HUES6 (cell line): ENCODE data around the gene TBX19.
A peak's percentile ranks its signal among the peaks of the same experiment; 100 is the strongest.
"Not testable (repeated sequence)": the region's sequence is repeated elsewhere in the genome, so short reads cannot be mapped to it uniquely, and the experiment has no call there.

ENCODE experiments used
- H3K27ac ChIP-seq: 2 replicates; pipeline ENCODE4 v1.7.0; 2013; ENCODE audit warnings: low read depth, mild to moderate bottlenecking, low read length, inconsistent platforms
- H3K27me3 ChIP-seq: 2 replicates; pipeline ENCODE4 v1.6.1; 2013; ENCODE audit warnings: low read length; ENCODE audit not compliant: control insufficient read depth, insufficient read depth
- H3K36me3 ChIP-seq: 2 replicates; pipeline ENCODE4 v1.6.1; 2013; ENCODE audit warnings: low read length; ENCODE audit not compliant: control insufficient read depth, insufficient read depth
- H3K4me1 ChIP-seq: 2 replicates; pipeline ENCODE4 v1.6.1; 2013; ENCODE audit warnings: low read length; ENCODE audit not compliant: control insufficient read depth, insufficient read depth
- H3K4me3 ChIP-seq: 2 replicates; pipeline ENCODE4 v1.5.1; 2013; ENCODE audit warnings: low read depth, low read length
- H3K9ac ChIP-seq: one replicate; pipeline ENCODE4 v1.6.1; 2013; ENCODE audit warnings: mild to moderate bottlenecking, low read length
- H3K9me3 ChIP-seq: 2 replicates; pipeline ENCODE4 v1.6.1; 2013; ENCODE audit warnings: low read depth, low read length; ENCODE audit not compliant: control insufficient read depth, insufficient read depth

TBX19 gene

DNA sequence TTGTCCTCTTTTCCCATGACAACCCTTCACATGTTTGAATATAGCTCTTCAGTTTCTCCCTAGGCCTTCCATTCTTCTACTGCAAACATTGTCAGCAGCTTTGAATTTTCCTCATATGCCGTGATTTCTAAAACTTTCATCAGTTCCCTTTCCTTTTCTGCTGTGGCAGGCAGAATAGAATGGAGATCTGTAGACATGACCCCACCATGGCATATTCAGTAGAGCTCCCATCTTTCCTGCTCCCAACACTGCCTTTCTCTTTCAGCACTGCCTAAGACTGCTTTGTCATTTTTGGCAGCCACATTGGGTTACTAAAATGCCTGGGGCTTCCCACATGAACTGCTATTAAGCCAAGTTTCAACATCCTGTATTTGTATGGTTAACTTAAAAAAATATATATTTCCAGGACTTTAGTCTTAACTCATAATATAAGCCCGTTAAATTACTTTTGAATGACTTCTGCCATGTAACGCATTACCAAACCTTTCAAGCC lies 60.9 kb downstream of the TBX19 start:
- Histone ChIP-seq H3K9ac (no peak overlapping the region), H3K27ac (no peak overlapping the region), H3K4me3 (no peak overlapping the region)

DNA sequence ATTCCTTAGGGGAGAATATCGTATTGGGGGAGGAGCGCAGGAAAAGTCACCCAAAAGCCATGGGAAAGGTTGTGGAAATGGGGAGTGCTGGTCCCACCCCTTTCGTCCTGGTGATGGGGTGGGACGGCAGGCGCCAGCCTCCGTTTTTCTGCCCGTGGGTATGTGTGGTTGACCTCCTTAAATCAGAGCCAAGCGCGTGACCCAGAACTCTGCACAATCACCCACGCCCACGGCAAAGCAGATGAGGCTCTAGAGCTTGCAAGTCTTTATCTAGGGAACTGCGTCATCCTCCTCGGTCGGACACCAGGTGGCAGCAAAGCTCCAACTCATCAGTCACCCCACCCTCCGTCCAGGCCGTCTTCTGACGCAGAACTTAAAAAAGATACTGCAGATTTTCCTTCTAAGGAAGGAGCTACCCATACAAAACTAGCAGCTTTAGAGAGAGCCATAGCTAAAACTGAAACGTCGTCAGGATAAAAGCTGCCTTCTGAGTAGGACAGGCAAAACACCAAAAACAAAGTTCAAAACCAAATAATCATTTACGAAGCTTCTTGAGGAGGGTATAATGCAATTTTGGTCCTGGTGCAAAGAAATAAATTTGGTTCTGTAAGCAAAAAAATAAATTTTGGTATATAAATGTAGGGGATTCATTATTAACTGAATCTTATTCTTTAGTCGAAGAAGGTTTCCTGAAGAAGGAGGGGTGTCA lies 62.0 kb downstream of the TBX19 start:
- H3K9ac ChIP-seq, result no peak overlapping the region
- no peak overlapping the region for H3K27ac ChIP-seq
- 0 out of 2 replicates have a peak, but pooled peaks cover 2% of the 10 kb centered on the region for H3K9me3 ChIP-seq
- no peaks in the 10 kb centered on the region for H3K27me3 ChIP-seq
- H3K4me3 ChIP-seq, result peak overlapping the region; percentile 45
- no peaks in the 10 kb centered on the region for H3K4me1 ChIP-seq
- no peaks in the 10 kb centered on the region for H3K36me3 ChIP-seq

More for the DNA sequence above, 60.9 kb downstream of the TBX19 start:
- Histone ChIP-seq H3K36me3 (no peaks in the 10 kb centered on the region), H3K9me3 (no peaks in the 10 kb centered on the region), H3K27me3 (no peaks in the 10 kb centered on the region), H3K4me1 (no peaks in the 10 kb centered on the region)

DNA sequence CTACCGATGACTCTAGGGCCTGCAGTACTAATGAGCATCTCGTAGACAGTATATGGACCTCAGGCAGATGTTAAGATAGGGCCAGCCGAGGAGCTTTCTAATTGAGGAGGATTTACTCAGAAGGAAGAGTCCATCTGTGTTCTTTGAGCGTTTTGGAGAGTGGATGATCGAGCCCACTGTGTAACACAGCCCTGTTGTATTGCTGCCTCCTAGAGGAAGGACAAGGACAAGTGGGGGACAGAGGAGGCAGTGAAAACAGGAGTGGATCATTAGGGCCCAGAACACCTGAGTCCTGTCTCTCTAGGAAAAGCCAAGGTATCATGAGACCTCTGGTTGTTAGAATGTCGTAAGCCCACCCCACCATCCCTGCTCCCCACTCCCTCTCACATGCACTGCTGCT lies 62.9 kb downstream of the TBX19 start:
- Histone ChIP-seq H3K9ac (no peak overlapping the region), H3K4me3 (no peak overlapping the region), H3K36me3 (no peaks in the 10 kb centered on the region), H3K4me1 (no peaks in the 10 kb centered on the region), H3K27ac (no peak overlapping the region), H3K27me3 (no peaks in the 10 kb centered on the region), H3K9me3 (0 out of 2 replicates have a peak, but pooled peaks cover 4% of the 10 kb centered on the region)

DNA sequence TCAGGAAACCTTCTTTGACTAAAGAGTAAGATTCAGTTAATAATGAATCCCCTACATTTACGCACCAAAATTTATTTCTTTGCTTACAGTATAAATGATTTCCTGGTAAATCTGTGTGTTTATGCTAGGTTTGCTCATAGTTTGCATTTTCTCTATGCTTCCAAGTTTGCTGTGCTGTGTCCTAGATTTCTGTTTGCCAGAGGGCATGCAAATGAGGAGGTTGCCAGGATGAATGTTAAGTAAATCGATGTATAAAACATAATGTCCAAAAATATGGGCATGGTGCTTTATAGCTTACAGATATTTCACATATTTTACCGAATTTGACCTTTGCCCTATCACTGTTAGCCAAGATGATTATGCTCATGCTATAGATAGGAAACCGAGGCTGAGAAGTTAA lies 63.8 kb downstream of the TBX19 start:
- no peaks in the 10 kb centered on the region for H3K4me1 ChIP-seq
- H3K4me3 ChIP-seq, result no peak overlapping the region
- H3K9me3 ChIP-seq, result 0 out of 2 replicates have a peak, but pooled peaks cover 4% of the 10 kb centered on the region
- H3K27me3 ChIP-seq, result no peaks in the 10 kb centered on the region
- no peak overlapping the region for H3K27ac ChIP-seq
- H3K36me3 ChIP-seq, result no peaks in the 10 kb centered on the region
- no peak overlapping the region for H3K9ac ChIP-seq

DNA sequence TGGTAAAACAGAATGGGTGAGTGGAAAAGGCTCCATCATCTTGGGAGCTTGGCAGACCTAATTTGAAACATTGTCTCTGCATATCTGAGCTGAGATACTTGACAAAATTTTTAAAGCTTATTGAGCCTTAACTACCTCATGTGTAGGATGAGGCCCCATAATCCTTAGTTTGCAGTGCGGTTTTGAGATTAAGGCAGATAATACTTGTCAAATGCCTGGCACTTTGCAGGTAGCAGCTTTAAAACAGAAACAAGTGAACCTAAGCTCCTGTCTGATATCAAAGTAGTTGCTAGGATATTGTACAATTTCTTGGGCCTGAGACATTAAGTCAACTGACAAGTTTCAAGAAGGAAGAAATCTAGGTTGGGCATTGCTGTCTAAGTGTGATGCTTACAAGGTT lies 65.3 kb downstream of the TBX19 start:
- Histone ChIP-seq H3K9ac (no peak overlapping the region), H3K27ac (no peak overlapping the region), H3K9me3 (0 out of 2 replicates have a peak, but pooled peaks cover 4% of the 10 kb centered on the region), H3K27me3 (no peaks in the 10 kb centered on the region), H3K4me3 (no peak overlapping the region), H3K4me1 (no peaks in the 10 kb centered on the region), H3K36me3 (no peaks in the 10 kb centered on the region)

DNA sequence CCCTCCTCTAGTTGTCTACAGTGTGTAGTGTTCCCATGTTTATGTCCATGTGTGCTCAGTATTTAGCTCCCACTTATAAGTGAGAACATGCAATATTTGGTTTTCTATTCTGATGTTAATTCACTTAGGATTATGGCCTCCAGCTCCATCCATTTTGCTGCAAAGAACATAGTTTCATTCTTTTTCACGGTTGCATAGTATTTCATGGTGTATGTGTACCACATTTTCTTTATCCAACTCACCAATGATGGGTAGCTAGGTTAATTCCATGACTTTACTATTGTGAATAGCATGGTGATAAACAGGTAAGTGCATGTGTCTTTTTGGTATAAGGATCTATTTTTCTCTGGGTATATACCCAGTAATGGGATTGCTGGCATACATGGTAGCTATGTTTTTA lies 67.0 kb downstream of the TBX19 start:
- H3K4me1 ChIP-seq, result no peaks in the 10 kb centered on the region
- H3K27ac ChIP-seq, result no peak overlapping the region
- no peak overlapping the region for H3K9ac ChIP-seq
- no peak overlapping the region for H3K4me3 ChIP-seq
- H3K27me3 ChIP-seq, result no peaks in the 10 kb centered on the region
- no peaks in the 10 kb centered on the region for H3K36me3 ChIP-seq
- H3K9me3 ChIP-seq, result 0 out of 2 replicates have a peak, but pooled peaks cover 4% of the 10 kb centered on the region

DNA sequence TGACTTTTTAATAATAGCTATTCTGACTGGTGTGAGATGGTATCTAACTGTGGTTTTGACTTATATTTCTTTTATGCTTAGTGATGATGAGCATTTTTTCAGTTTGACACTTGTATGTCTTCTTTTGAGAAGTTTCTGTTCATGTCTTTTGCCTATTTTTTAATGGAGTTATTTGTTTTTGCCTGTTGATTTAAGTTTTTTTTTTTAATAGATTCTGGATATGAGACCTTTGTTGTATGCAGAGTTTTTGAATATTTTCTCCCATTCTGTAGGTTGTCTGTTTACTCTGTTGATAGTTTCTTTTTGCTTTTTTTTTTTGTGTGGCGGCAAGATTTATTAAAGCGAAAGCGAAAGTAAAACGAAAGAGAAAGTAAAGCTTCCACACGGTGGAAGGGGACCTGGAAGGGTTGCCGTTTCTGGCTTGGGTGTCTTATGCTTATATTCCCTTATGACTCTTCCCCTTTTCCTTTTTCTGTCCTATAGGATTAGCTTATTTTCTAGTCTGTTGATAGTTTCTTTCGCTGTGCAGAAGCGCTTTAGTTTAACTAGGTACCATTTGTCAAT lies 67.6 kb downstream of the TBX19 start:
- no peak overlapping the region for H3K4me3 ChIP-seq
- 0 out of 2 replicates have a peak, but pooled peaks cover 4% of the 10 kb centered on the region for H3K9me3 ChIP-seq
- H3K36me3 ChIP-seq, result no peaks in the 10 kb centered on the region
- H3K9ac ChIP-seq, result no peak overlapping the region
- H3K4me1 ChIP-seq, result no peaks in the 10 kb centered on the region
- H3K27me3 ChIP-seq, result no peaks in the 10 kb centered on the region
- no peak overlapping the region for H3K27ac ChIP-seq

DNA sequence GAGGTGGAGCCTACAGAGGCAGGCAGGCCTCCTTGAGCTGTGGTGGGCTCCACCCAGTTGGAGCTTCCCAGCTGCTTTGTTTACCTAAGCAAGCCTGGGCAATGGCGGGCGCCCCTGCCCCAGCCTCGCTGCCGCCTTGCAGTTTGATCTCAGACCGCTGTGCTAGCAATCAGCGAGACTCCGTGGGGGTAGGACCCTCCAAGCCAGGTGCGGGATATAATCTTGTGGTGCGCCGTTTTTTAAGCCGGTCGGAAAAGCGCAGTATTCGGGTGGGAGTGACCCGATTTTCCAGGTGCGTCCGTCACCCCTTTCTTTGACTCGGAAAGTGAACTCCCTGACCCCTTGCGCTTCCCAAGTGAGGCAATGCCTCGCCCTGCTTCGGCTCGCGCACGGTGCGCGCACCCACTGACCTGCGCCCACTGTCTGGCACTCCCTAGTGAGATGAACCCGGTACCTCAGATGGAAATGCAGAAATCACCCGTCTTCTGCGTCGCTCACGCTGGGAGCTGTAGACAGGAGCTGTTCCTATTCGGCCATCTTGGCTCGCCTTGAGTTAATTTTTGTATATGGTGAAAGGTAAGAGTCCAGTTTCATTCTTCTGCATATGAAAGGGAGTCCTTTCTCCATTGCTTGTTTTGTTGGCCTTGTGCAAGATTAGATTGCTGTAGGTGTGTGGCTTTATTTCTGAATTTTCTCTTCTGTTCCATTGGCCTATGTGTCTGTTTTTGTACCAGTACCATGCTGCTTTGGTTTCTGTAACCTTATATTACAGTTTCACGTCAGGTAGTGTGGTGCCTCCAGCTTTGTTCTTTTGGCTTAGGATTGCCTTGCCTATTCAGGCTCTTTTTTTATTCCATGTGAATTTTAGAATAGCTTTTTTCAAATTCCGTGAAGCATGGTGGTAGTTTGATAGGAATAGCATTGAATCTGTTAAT lies 73.9 kb downstream of the TBX19 start:
- not testable (repeated sequence) for H3K27me3 ChIP-seq, H3K36me3 ChIP-seq, H3K4me1 ChIP-seq, H3K9me3 ChIP-seq, H3K27ac ChIP-seq
- Histone ChIP-seq H3K9ac (peak overlapping the region; percentile 62), H3K4me3 (peak overlapping the region; percentile 58)

DNA sequence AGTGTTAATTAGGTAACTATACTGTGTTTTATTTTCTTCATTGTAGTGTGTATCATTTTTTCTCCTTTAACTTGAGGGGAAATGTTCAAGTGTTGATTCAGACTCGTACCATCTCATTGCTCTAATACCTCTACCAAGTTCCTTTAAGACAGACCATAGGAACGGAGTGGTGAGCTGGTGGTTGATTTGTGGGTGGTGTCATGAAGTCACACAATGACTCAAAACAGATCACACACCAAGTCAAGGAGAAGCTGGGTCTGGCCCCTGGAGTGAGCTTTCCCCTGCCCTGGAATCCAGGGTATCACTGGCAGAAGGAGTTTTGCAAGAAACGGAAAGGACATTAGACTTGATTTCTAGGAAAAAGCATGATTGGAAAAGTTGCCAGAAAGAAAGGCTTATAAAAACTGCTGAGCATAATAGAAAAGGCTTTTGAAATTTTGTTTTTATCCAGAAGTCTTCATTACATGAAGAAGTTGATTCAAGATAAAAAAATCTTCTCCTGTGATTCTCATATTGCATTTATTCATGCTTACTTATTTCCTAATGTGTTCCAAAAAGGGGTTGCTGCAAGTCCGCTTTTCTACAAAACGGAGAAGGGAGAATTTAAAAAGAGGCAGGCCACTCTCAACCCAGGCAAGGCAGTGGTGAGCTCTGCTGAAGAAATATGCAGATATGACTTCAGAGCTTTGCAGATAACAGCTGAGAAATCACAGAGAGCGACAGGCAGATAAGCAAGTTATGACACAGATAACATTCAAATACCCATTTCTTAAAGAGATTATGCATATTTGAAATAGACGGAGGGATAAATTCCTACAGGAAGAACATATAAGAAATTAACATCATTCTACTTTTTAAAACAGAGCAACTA lies 79.7 kb downstream of the TBX19 start:
- H3K9me3 ChIP-seq, result no peaks in the 10 kb centered on the region
- no peaks in the 10 kb centered on the region for H3K4me1 ChIP-seq
- no peak overlapping the region for H3K4me3 ChIP-seq
- H3K9ac ChIP-seq, result no peak overlapping the region
- no peaks in the 10 kb centered on the region for H3K27me3 ChIP-seq
- H3K36me3 ChIP-seq, result no peaks in the 10 kb centered on the region
- H3K27ac ChIP-seq, result no peak overlapping the region

DNA sequence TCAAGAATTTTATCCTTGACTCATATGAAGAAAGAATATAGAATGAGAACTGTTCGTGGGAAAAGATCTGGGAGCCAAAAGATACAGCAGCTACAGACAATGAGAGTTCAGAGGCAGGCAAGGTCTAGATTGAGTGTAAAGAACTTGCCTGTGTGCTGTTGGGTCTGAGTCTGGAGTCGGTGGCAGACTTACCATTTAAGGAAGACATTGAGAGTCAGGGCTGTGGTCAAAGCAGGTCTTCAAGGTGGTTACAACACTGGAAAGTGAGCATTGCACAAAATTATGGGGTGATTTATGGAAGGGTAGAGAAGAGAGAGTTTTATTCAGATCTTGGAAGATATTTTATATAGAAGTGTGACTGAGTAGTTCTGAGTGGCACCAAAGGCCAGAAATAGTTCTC lies 80.6 kb downstream of the TBX19 start:
- no peaks in the 10 kb centered on the region for H3K9me3 ChIP-seq

More for the DNA sequence above, 80.6 kb downstream of the TBX19 start:
- H3K27me3 ChIP-seq, result no peaks in the 10 kb centered on the region
- no peak overlapping the region for H3K9ac ChIP-seq
- H3K27ac ChIP-seq, result no peak overlapping the region
- H3K4me1 ChIP-seq, result no peaks in the 10 kb centered on the region
- no peak overlapping the region for H3K4me3 ChIP-seq
- no peaks in the 10 kb centered on the region for H3K36me3 ChIP-seq
